Inflammatory macrophage treated with lipopolysaccharide for 4 hours (primary cell): Measurements from ENCODE around the gene NT5M.
"Not testable (repeated sequence)": the region's sequence is repeated elsewhere in the genome, so short reads cannot be mapped to it uniquely, and the experiment has no call there.

Source experiments
- DNase-seq: peaks from one replicate; pipeline ENCODE4 v3.0.0-alpha.2; 2020

NT5M gene

DNA sequence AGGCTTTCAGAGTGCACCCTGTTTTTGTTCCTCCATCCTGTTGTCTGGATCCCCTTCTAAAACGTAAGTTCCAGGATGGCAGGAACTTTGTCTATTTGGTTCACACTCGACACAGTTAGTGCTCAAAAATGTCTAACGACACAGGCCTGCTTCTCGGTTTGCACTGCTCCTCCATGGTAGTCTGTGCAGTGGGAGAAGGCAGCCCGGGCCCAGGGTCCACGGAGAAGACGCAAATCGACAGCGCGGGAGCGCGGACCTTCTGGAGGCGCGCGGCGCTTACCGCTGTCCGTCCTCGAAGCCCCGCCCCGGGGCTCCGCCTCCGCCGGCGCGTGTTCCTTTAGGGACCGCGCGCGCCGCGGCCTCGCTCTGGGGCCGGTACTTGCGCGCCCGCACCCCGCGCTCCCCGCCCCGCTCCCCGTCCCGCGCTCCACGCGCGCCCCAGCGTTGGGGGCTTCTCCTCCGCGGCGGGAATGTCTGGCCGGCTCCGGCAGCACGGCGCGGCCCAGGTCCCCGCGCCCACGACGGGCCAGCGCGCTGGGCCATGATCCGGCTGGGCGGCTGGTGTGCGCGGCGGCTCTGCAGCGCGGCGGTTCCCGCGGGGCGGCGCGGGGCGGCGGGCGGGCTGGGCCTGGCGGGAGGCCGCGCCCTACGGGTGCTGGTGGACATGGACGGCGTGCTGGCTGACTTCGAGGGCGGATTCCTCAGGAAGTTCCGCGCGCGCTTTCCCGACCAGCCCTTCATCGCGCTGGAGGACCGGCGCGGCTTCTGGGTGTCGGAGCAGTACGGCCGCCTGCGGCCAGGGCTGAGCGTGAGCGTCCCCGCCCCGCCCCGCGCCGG, at the start of gene NT5M:
TSS of gene NT5M (plus strand) at position 364 of the 837 bp plus-strand sequence. CDS start at position 542, 178 bp downstream.
- peak; percentile 63 for DNase-seq

- DNase-seq: peak; percentile 9
Measured at GRCh38 chr17:17253406-17253805, 49.8 kb upstream of the NT5M start.

DNA sequence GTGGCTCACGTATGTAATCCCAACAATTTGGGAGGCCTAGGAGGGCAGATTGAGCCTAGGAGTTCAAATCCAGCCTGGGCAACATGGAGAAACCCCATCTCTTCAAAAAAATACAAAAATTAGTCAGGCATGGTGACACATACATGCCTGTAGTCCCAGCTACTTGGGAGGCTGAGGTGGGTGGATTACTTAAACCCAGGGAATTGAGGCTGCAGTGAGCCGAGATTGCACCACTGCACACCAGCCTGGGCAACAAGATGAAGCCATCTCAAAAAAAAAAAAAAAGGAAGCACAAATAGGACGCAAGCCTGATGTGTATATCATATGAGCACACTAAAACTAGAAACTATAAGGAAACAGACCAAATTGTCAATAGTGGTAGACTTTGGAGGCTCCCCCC, 49.1 kb upstream of the NT5M start:
- peak; percentile 94 for DNase-seq

- not testable (repeated sequence) for DNase-seq
Measured at GRCh38 chr17:17255689-17256088, 47.5 kb upstream of the NT5M start.

- DNase-seq: no peak
Measured at GRCh38 chr17:17256316-17256715, 46.9 kb upstream of the NT5M start.

GRCh38 chr17:17258011-17258410, 45.2 kb upstream of the NT5M start:
- no peak for DNase-seq

DNA sequence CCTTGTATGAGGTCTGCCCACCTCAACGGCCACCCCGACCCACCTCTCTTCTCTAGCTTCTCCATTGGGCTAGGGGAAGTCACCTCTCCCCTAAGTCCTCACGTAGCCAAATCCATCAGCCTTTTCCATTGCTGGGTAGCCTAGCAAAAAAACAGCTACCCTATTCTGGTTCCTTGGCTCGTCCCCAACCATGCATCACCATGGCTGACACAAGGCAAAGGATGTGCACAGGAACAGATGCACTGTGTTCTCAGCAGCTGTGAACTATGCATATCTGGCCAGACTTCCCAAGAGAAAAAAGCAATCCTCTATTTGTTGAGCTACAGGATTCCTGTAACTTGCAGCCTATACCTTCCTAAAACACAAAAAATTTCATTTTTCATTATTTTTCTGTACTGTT, 44.2 kb upstream of the NT5M start:
- no peak for DNase-seq

- DNase-seq: no peak
Measured at GRCh38 chr17:17264430-17264829, 38.7 kb upstream of the NT5M start.

GRCh38 chr17:17269926-17270773, 33.0 kb upstream of the NT5M start:
- DNase-seq: no peak

DNA sequence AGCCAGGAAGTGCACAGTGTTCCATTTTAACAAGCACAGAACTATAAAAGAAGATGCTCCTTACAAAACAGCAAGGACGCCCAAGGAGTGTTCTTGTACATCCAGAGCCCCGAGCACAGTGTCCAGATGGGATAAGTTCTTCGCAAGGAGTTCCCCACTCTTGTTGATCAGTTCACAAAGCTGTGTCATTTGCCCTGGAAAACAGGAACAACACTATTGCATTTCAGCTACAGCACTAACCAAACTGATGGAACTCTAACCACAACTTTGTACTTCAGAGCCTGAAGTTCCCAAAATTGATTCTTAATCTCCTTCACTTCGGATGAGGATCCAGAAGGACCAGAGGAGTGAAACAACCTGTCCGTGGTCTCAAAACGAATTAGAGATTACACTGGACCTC, 27.2 kb upstream of the NT5M start:
- peak; percentile 72 for DNase-seq

GRCh38 chr17:17277431-17277830, 25.7 kb upstream of the NT5M start:
- DNase-seq: not testable (repeated sequence)

DNA sequence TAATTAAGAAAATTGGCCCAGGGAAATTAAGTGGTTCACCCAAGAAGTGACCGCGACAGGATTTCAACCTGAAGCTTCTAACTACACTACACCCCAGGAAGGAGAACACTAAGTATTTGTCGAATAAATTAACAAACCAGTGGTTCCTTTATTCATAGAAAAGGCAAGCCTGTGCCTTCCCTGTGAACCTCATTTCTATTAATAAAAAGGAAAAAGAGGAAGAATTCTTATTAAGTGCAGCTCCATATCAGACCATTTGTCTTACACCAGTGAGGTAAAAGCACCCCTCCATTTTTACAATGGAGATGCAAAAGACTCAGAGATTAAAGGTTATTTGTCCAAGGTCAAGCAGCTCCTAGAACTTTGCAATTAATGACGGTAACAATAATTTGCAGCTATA, 23.9 kb upstream of the NT5M start:
- DNase-seq: peak; percentile 6

GRCh38 chr17:17280613-17281549, 22.3 kb upstream of the NT5M start, which contains the start of gene COPS3:
Gene COPS3, minus strand, starts transcription at chr17:17281246. Its CDS starts 60 bp downstream, at chr17:17281186.
- DNase-seq: peak; percentile 97

GRCh38 chr17:17285951-17286350, 17.2 kb upstream of the NT5M start:
- no peak for DNase-seq

- DNase-seq: no peak
Measured at GRCh38 chr17:17289086-17289485, 14.1 kb upstream of the NT5M start.

GRCh38 chr17:17289701-17290100, 13.5 kb upstream of the NT5M start:
- no peak for DNase-seq

GRCh38 chr17:17295141-17295540, 8.0 kb upstream of the NT5M start:
- DNase-seq: no peak

DNA sequence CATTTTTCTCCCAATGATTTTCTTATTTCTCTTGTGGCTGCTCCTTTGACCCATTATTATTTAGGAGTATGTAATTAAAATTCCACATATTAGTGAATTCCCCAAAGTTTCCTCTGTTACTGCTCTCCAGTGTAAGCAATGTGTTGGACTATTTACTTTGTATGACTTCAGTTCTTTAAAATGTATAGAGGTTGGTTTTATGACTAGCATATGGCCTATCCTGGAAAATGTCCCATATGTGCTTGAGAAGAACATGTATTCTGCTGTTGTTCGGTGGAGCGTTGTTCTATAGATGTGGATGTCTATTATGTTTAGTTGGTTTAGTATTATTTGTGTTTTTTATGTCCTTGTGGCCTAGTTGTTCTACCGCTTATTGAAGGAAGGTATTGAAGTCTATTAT, 6.0 kb upstream of the NT5M start:
- no peak for DNase-seq

DNA sequence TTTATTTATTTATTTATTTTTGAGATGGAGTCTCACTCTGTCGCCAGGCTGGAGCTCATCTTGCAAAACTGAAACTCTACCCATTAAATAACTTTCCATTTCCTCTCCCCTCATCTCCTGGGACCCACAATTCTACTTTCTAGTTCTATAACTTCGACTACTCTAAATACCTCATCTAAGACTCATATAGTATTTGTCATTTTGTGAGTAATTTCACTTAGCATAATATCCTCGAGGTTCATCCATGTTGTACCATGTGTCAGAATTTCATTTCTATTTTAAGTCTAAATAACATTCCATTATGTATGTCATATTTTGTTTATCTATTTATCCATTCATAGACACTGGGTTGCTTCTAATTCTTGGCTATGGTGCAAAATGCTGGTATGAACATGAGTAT, 5.1 kb upstream of the NT5M start:
- DNase-seq: no peak

DNA sequence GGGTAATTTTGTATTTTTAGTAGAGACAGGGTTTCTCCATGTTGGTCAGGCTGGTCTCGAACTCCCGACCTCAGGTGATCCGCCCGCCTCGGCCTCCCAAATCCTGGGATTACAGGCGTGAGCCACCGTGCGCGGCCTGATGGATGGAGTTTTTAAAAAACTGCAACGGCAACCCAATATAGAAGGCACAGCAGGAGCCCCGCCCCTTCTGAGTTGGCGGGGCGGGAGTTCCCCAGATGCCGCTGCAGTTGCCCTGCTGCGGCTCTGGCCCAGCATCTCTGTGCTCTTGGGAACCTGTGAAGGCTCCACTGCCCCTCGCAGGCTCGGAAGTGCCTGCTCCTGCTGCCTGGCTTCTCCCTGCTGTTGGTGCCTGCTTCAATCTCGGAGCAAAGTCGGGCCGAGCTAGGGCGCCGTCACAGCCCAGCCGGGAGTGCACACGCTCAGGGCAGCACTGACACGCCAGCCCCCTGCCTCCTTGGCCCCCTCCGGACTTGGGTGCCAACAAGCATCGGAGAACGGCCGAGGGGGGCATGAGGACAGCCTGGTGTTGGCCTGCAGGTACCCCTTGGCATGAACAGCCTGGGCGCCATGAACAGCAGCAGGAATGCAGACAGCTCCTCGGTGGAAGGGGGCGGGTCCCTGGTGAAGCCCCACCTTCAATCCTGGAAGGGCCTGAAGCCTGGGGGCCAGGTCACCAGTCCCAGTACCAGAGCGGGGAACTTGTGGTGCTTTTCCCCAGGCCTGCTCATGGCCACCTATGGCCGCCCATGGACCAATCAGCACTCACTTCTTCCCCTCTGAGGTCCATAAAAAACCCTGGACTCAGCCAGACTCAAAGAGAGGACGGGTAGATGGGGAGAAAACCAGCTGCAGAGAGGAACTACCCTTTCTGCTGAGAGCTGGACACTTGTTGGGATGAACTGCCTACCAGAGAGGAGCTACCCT, 2.3 kb upstream of the NT5M start:
- DNase-seq: peak; percentile 65

GRCh38 chr17:17301659-17302058, 1.5 kb upstream of the NT5M start:
- not testable (repeated sequence) for DNase-seq
